Thoracic aorta (tissue), 2 donors: ENCODE measurements around the gene STX2. TPM values are rescaled to one million over a fixed set of nuclear protein-coding genes. Genes with fewer than 3 reads are reported as not detected.

Experiments used
- ATAC-seq: fragments of 150-250 bp; one replicate; pipeline ENCODE4 v1.8.0; 2017; ENCODE audit warnings: low read depth; ENCODE audit not compliant: insufficient number of reproducible peaks, low FRiP score
- DNase-seq: peaks from one replicate; pipeline ENCODE4 v3.0.0-alpha.2; 2020; ENCODE audit warnings: low spot score
- H3K27ac ChIP-seq, 2 donors: fragments of 200-600 bp; sonication (generic); 1 replicate in 1 of 2; 2 replicates in 1 of 2; pipeline ENCODE4 v1.5.1; 2016; ENCODE audit warnings: mild to moderate bottlenecking in 2 of 2, moderate library complexity in 2 of 2
- H3K27me3 ChIP-seq: fragments of 200-600 bp; sonication (generic); replicated peaks from 2 replicates; pipeline ENCODE4 v1.6.0; 2016; ENCODE audit warnings: mild to moderate bottlenecking; ENCODE audit not compliant: insufficient read depth
- H3K36me3 ChIP-seq: fragments of 200-600 bp; sonication (generic); one replicate; pipeline ENCODE4 v1.5.1; 2016
- H3K4me1 ChIP-seq, 2 donors: fragments of 200-600 bp; sonication (generic); 1 replicate in 1 of 2; 2 replicates in 1 of 2; pipeline versions ENCODE4 v1.5.1 to v1.6.0; 2016; ENCODE audit warnings: low read depth in 2 of 2, mild to moderate bottlenecking in 1 of 2; ENCODE audit not compliant: control insufficient read depth in 1 of 2
- H3K4me3 ChIP-seq: fragments of 200-600 bp; sonication (generic); 2 replicates; pipeline ENCODE4 v1.5.1; 2016; ENCODE audit warnings: mild to moderate bottlenecking
- H3K9me3 ChIP-seq: fragments of 200-600 bp; sonication (generic); 2 replicates; pipeline ENCODE4 v1.5.1; 2016
- total RNA-seq, 2 donors: library from RNA; depleted of rRNA; stranded (reverse); fragments of >200 nt; gene quantifications; one replicate each; pipeline versions ENCODE4 v1.1.0 to v1.2.3, GENCODE V29; 2016
- TF ChIP-seq, protein P1 (sequence below): fragments of 200-600 bp; sonication (generic); IDR thresholded peaks from one replicate; pipeline ENCODE4 v1.5.1; 2019; ENCODE audit warnings: antibody characterized with exemption

Gene STX2
- total RNA-seq, 2 donors from 2014 or later = 27.3 to 27.9 TPM

DNA sequence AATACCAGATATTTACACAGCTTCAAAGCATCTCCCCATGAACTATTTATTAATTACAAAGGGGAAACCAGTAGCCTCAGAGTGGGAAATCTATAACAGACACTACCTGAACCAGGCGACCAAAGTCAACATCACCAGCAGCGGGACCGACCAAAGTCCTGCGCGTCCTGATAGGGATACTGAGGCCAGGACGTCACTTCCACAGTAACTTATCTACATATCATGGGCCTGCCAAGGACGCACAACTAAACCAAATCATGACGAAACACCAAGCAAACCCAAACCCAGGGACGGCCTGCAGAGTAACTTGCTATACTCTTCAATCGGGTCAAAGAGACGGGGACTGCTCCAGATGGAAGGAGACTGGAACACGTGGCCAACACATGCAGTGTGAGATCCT, 96.9 kb downstream of the STX2 start:
- H3K9me3 ChIP-seq = peaks cover 7% of the 10 kb centered on the region
- TF ChIP-seq, protein P1, sequence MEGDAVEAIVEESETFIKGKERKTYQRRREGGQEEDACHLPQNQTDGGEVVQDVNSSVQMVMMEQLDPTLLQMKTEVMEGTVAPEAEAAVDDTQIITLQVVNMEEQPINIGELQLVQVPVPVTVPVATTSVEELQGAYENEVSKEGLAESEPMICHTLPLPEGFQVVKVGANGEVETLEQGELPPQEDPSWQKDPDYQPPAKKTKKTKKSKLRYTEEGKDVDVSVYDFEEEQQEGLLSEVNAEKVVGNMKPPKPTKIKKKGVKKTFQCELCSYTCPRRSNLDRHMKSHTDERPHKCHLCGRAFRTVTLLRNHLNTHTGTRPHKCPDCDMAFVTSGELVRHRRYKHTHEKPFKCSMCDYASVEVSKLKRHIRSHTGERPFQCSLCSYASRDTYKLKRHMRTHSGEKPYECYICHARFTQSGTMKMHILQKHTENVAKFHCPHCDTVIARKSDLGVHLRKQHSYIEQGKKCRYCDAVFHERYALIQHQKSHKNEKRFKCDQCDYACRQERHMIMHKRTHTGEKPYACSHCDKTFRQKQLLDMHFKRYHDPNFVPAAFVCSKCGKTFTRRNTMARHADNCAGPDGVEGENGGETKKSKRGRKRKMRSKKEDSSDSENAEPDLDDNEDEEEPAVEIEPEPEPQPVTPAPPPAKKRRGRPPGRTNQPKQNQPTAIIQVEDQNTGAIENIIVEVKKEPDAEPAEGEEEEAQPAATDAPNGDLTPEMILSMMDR = no peak
- H3K27ac ChIP-seq = no peak overlapping the region
- H3K36me3 ChIP-seq = no peaks in the 10 kb centered on the region
- ATAC-seq = no peak
- H3K4me3 ChIP-seq = no peak overlapping the region
- DNase-seq = no peak
- no peaks in the 10 kb centered on the region for H3K27me3 ChIP-seq
- H3K4me1 ChIP-seq = no peaks in the 10 kb centered on the region

Other genes starting within 250 kb of the STX2 start
- gene RIMBP2, start 123.0 kb downstream of the STX2 start, total RNA-seq = under 1 TPM; 0.54 to 0.92 TPM
- gene RAN, start 32.8 kb upstream of the STX2 start, total RNA-seq = 100 to 1,000 TPM; 120 to 168 TPM
- gene ADGRD1, start 114.7 kb upstream of the STX2 start, total RNA-seq = 10 to 100 TPM; 21.3 to 37.0 TPM